Nephron (organoid): ENCODE data around the gene VPREB3.
A peak's percentile ranks its signal among the peaks of the same experiment; 100 is the strongest.

Experiments
- H3K27ac Mint-ChIP-seq, 3 experiments: 2 replicates each; pipeline ENCODE4 v1.8.0; 2020; ENCODE audit warnings: mixed read lengths in 3 of 3, mild to moderate bottlenecking in 2 of 3, moderate library complexity in 1 of 3
- H3K27me3 Mint-ChIP-seq: 2 replicates; pipeline ENCODE4 v1.8.0; 2021; ENCODE audit warnings: low read depth, mild to moderate bottlenecking, moderate library complexity, mixed read lengths
- H3K36me3 Mint-ChIP-seq: 2 replicates; pipeline ENCODE4 v1.8.0; 2020; ENCODE audit warnings: low read depth, mixed read lengths
- H3K4me1 Mint-ChIP-seq: 2 replicates; pipeline ENCODE4 v1.8.0; 2020; ENCODE audit warnings: mixed read lengths
- H3K4me3 Mint-ChIP-seq, 3 experiments: 2 replicates each; pipeline ENCODE4 v1.8.0; 2020; ENCODE audit warnings: mild to moderate bottlenecking in 3 of 3, mixed read lengths in 3 of 3, moderate library complexity in 2 of 3
- H3K9me3 Mint-ChIP-seq: 2 replicates; pipeline ENCODE4 v1.8.0; 2020; ENCODE audit warnings: mixed read lengths
- CTCF ChIP-seq, 3 experiments: fragments of 200-600 bp; sonication (generic); IDR thresholded peaks; one replicate each; pipeline ENCODE4 v1.5.0; 2021; ENCODE audit warnings: antibody characterized with exemption in 3 of 3; ENCODE audit not compliant: unreplicated experiment in 3 of 3

The VPREB3 gene

GRCh38 chr22:23759566-23759965, 5.3 kb upstream of the VPREB3 start:
- Mint-ChIP-seq H3K9me3 (no peaks in the 10 kb centered on the region), H3K4me3 (no peak overlapping the region), H3K4me1 (peaks cover 16% of the 10 kb centered on the region), H3K36me3 (no peaks in the 10 kb centered on the region), H3K27me3 (no peaks in the 10 kb centered on the region), H3K27ac (no peak overlapping the region)
- no peak for TF ChIP-seq CTCF (IDR thresholded peaks at IDR 0.05; ENCODE audit: unreplicated experiment in 3 of 3)

GRCh38 chr22:23756891-23757290, 2.7 kb upstream of the VPREB3 start:
- Mint-ChIP-seq H3K27ac (no peak overlapping the region), H3K4me1 (no peaks in the 10 kb centered on the region), H3K9me3 (no peaks in the 10 kb centered on the region), H3K4me3 (peak overlapping the region in 1 of 3 experiments; percentile 7), H3K36me3 (no peaks in the 10 kb centered on the region), H3K27me3 (no peaks in the 10 kb centered on the region)
- TF ChIP-seq CTCF (IDR thresholded peaks at IDR 0.05; ENCODE audit: unreplicated experiment in 3 of 3): no peak

DNA sequence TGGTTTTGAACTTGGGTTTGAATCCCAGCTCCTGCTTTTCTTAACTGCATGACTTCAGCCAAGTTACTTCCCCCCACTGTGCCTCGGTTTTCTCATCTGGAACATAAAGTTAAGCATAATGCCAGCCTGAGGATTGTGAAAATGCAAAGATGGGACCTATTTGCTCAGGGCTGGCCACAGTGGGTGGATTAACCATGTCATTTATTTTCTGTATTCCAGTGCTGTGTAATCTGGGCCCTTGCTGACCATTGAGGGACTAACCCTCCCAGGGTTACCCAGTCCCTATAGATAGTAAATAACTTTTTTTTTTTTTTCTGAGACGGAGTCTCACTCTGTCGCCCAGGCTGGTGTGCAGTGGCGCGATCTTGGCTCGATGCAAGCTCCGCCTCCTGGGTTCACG, 1.5 kb upstream of the VPREB3 start:
- Mint-ChIP-seq H3K9me3 (no peaks in the 10 kb centered on the region), H3K36me3 (no peaks in the 10 kb centered on the region), H3K27me3 (no peaks in the 10 kb centered on the region), H3K4me1 (no peaks in the 10 kb centered on the region), H3K4me3 (no peak overlapping the region), H3K27ac (peak overlapping the region in 1 of 3 experiments; percentile 14)
- no peak for TF ChIP-seq CTCF (IDR thresholded peaks at IDR 0.05; ENCODE audit: unreplicated experiment in 3 of 3)

DNA sequence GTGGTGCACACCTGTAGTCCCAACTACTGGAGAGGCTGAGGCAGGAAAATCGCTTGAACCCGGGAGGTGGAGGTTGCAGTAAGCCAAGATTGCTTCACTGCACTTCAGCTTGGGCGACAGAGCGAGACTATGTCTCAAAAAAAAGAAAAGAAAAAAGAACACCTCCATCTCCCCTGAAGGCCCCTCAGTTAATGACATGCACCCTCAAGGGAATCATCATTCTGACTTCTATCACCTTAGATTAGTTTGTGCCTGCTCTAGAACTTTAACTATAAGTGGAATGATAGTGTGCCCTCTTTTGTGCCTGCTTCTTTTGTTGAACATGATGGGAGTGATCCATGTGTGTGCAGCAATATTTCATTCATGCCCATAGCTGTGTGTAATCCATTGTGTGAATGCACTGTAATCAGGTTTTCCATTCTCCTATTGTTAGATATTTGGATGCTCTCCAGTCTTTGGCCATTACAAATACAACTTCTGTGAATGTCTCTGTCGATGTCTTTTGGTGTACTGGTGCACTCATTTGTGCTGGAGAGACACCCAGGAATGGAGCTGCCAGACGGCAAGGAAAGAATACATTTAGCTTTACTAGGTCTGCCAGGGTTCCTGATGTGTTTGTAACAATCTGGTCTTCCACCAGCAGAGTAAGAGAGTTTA, 883 bp upstream of the VPREB3 start:
- no peaks in the 10 kb centered on the region for H3K27me3 Mint-ChIP-seq
- H3K9me3 Mint-ChIP-seq: no peaks in the 10 kb centered on the region
- H3K4me1 Mint-ChIP-seq: peaks cover 5% of the 10 kb centered on the region
- no peaks in the 10 kb centered on the region for H3K36me3 Mint-ChIP-seq
- peak overlapping the region in 1 of 3 experiments; percentile 14 for H3K27ac Mint-ChIP-seq
- no peak for TF ChIP-seq CTCF (IDR thresholded peaks at IDR 0.05; ENCODE audit: unreplicated experiment in 3 of 3)
- H3K4me3 Mint-ChIP-seq: peak overlapping the region in 2 of 3 experiments; percentile 31 to 42

DNA sequence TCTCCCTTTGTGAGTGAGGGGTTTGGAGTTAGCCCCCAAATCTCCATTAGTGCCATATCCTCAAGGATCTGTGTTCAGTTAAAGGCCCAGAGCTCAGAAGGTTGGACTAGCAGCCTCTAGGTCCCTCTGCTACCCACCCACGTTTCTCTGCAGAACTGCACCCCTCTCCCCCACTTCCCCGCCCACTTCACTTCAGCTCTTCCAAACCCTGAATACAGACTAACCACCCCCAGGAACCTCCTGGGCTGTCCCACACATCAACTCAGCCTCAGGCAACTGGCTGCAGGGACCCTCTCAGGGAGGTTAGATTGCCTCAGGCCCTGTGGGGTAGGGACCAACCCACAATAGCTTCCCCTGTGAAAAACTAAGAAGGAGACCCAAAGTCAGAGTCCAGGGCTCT, 840 bp downstream of the VPREB3 start:
- H3K36me3 Mint-ChIP-seq: no peaks in the 10 kb centered on the region
- H3K27ac Mint-ChIP-seq: peak overlapping the region in 1 of 3 experiments; percentile 51
- peak overlapping the region; percentile 52 to 72 (median 68) for H3K4me3 Mint-ChIP-seq
- peaks cover 12% of the 10 kb centered on the region for H3K4me1 Mint-ChIP-seq
- H3K9me3 Mint-ChIP-seq: no peaks in the 10 kb centered on the region
- TF ChIP-seq CTCF (IDR thresholded peaks at IDR 0.05; ENCODE audit: unreplicated experiment in 3 of 3): no peak
- no peaks in the 10 kb centered on the region for H3K27me3 Mint-ChIP-seq

DNA sequence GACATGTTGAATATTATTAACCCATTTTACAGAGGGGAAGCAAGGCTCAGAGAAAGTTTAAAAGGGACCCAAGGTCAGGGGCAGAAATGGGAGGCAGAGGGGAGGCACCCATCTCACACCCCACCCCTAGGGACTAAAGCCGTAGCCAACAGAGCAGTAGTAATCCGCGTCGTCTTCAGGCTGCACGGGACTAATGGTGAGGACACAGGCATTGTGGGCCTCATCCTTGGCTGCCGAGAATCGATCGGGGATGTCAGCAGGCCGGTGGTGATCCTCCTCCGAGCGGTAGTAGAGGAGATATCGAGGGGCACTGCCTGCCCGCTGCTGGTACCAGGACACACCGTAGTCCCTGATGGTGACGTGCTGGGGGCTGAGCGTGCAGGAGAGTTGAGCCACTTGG, 1.5 kb downstream of the VPREB3 start:
- Mint-ChIP-seq H3K9me3 (no peaks in the 10 kb centered on the region), H3K27me3 (no peaks in the 10 kb centered on the region), H3K36me3 (no peaks in the 10 kb centered on the region), H3K4me1 (peaks cover 12% of the 10 kb centered on the region), H3K4me3 (peak overlapping the region; percentile 69 to 83 (median 79)), H3K27ac (peak overlapping the region in 2 of 3 experiments; percentile 78 to 88)
- no peak for TF ChIP-seq CTCF (IDR thresholded peaks at IDR 0.05; ENCODE audit: unreplicated experiment in 3 of 3)
